ENCODE results near the gene CLDND2. TPM values are rescaled to one million over a fixed set of nuclear protein-coding genes. Genes with fewer than 3 reads are reported as not detected.

CLDND2 gene
- total and polyA plus RNA-seq, 4 donors = 0.22 to 3.0 TPM; not detected in 2

GRCh38 chr19:51392701-51393100 lies 23.9 kb upstream of the CLDND2 start:
- WGBS = 70% methylated on average over 1 of the region's 1 CpG
- Histone ChIP-seq H3K36me3 (ENCODE audit: control insufficient read depth in 4 of 4, insufficient read depth in 3 of 4, low read depth in 1 of 4, low read length in 3 of 4) (no peaks in the 10 kb centered on the region), H3K27me3 (ENCODE audit: control insufficient read depth in 4 of 4, insufficient read depth in 4 of 4, low read length in 3 of 4) (no peaks in the 10 kb centered on the region), H3K9me3 (ENCODE audit: control insufficient read depth in 4 of 4, low read length in 3 of 4) (no peaks in the 10 kb centered on the region), H3K27ac (ENCODE audit: low read depth in 1 of 2, low read length in 2 of 2) (no peak overlapping the region), H3K4me3 (ENCODE audit: low read depth in 1 of 3, low read length in 3 of 3) (no peak overlapping the region), H3K4me1 (ENCODE audit: control insufficient read depth in 4 of 4, insufficient read depth in 4 of 4, low read length in 3 of 4) (peaks cover 2 to 8% (median 5%) of the 10 kb centered on the region in 4 donors), H3K9ac (ENCODE audit: low read depth in 1 of 2, low read length in 2 of 2) (no peak overlapping the region)
- DNase-seq (ENCODE audit: low spot score) = no peak
- TF ChIP-seq ZBTB33 (IDR thresholded peaks at IDR 0.05) (no peak), ATF3 (IDR thresholded peaks at IDR 0.05) (no peak)

- no peaks in the 10 kb centered on the region for H3K36me3 ChIP-seq (ENCODE audit: control insufficient read depth in 4 of 4, insufficient read depth in 3 of 4, low read depth in 1 of 4, low read length in 3 of 4)
- H3K9ac ChIP-seq (ENCODE audit: low read depth in 1 of 2, low read length in 2 of 2) = no peak overlapping the region
- no peaks in the 10 kb centered on the region for H3K27me3 ChIP-seq (ENCODE audit: control insufficient read depth in 4 of 4, insufficient read depth in 4 of 4, low read length in 3 of 4)
- H3K9me3 ChIP-seq (ENCODE audit: control insufficient read depth in 4 of 4, low read length in 3 of 4) = no peaks in the 10 kb centered on the region
- H3K4me1 ChIP-seq (ENCODE audit: control insufficient read depth in 4 of 4, insufficient read depth in 4 of 4, low read length in 3 of 4) = peaks cover 2 to 8% (median 5%) of the 10 kb centered on the region in 4 donors
- no peak overlapping the region for H3K4me3 ChIP-seq (ENCODE audit: low read depth in 1 of 3, low read length in 3 of 3)
- no peak for DNase-seq (ENCODE audit: low spot score)
- H3K27ac ChIP-seq (ENCODE audit: low read depth in 1 of 2, low read length in 2 of 2) = no peak overlapping the region
- whole genome bisulfite sequencing = 73% methylated on average over 8 of the region's 8 CpGs
- TF ChIP-seq CTCF (IDR thresholded peaks at IDR 0.05; ENCODE audit: low read depth, low read length, missing input control) (no peak), HNF4G (IDR thresholded peaks at IDR 0.05) (no peak), RXRA (IDR thresholded peaks at IDR 0.05) (no peak), RAD21 (IDR thresholded peaks at IDR 0.05) (no peak)
These were observed 22.3 kb upstream of the CLDND2 start for GRCh38 chr19:51391073-51391611.

- H3K27me3 ChIP-seq (ENCODE audit: control insufficient read depth in 4 of 4, insufficient read depth in 4 of 4, low read length in 3 of 4) = no peaks in the 10 kb centered on the region
- H3K36me3 ChIP-seq (ENCODE audit: control insufficient read depth in 4 of 4, insufficient read depth in 3 of 4, low read depth in 1 of 4, low read length in 3 of 4) = no peaks in the 10 kb centered on the region
- H3K4me1 ChIP-seq (ENCODE audit: control insufficient read depth in 4 of 4, insufficient read depth in 4 of 4, low read length in 3 of 4) = peaks cover 0 to 4% (median 0%) of the 10 kb centered on the region in 4 donors
- H3K9ac ChIP-seq (ENCODE audit: low read depth in 1 of 2, low read length in 2 of 2) = no peak overlapping the region
- H3K9me3 ChIP-seq (ENCODE audit: control insufficient read depth in 4 of 4, low read length in 3 of 4) = no peaks in the 10 kb centered on the region
- no peak overlapping the region for H3K27ac ChIP-seq (ENCODE audit: low read depth in 1 of 2, low read length in 2 of 2)
- WGBS = 86% methylated on average over 14 of the region's 14 CpGs
- H3K4me3 ChIP-seq (ENCODE audit: low read depth in 1 of 3, low read length in 3 of 3) = no peak overlapping the region
- no peak for DNase-seq (ENCODE audit: low spot score)
- TF ChIP-seq GABPA (IDR thresholded peaks at IDR 0.05 in 1 of 2, conservative IDR thresholded peaks at IDR 0.05 in 1 of 2) (no peak), REST (IDR thresholded peaks at IDR 0.05) (no peak), EGR1 (IDR thresholded peaks at IDR 0.05; ENCODE audit: low read depth in 2 of 2) (no peak), HNF4G (IDR thresholded peaks at IDR 0.05) (no peak), NR2F2 (IDR thresholded peaks at IDR 0.05) (no peak), ZBTB33 (IDR thresholded peaks at IDR 0.05) (no peak), FOXA2 (IDR thresholded peaks at IDR 0.05) (no peak), FOXA1 (IDR thresholded peaks at IDR 0.05) (no peak), RAD21 (IDR thresholded peaks at IDR 0.05) (no peak), CTCF (IDR thresholded peaks at IDR 0.05; ENCODE audit: low read depth, low read length, missing input control) (no peak), JUND (IDR thresholded peaks at IDR 0.05) (no peak), ATF3 (IDR thresholded peaks at IDR 0.05) (no peak)
These were observed 20.3 kb upstream of the CLDND2 start for GRCh38 chr19:51389143-51389542.
